RWPE2 (cell line): ENCODE data around the gene TKT.

Source experiments
- ATAC-seq: fragments of 200-7000 bp; cut with Tn5 transposase; 3 replicates; pipeline ENCODE4 v1.9.1; 2021; ENCODE audit warnings: low read depth
- DNase-seq: peaks from one replicate; pipeline ENCODE4 v3.0.0-alpha.2; 2020; ENCODE audit warnings: low spot score
- H3K27ac ChIP-seq: fragments of 450-650 bp; 2 replicates; pipeline ENCODE4 v1.5.1; 2017; ENCODE audit warnings: mild to moderate bottlenecking; ENCODE audit not compliant: poor library complexity, severe bottlenecking
- H3K27me3 ChIP-seq: fragments of 250-450 bp; sonication (Bioruptor Pico); 2 replicates; pipeline ENCODE4 v1.5.1; 2021; ENCODE audit warnings: mild to moderate bottlenecking, moderate library complexity; ENCODE audit not compliant: insufficient read depth, poor library complexity, severe bottlenecking
- H3K36me3 ChIP-seq: fragments of 250-450 bp; sonication (Bioruptor Pico); 2 replicates; pipeline ENCODE4 v1.5.1; 2020; ENCODE audit warnings: low read depth, mild to moderate bottlenecking, moderate library complexity
- H3K4me1 ChIP-seq: fragments of 250-450 bp; sonication (Bioruptor Pico); 2 replicates; pipeline ENCODE4 v1.5.1; 2021; ENCODE audit warnings: mild to moderate bottlenecking, moderate library complexity; ENCODE audit not compliant: insufficient read depth, poor library complexity, severe bottlenecking
- H3K4me3 ChIP-seq: fragments of 250-450 bp; sonication (Bioruptor Pico); 2 replicates; pipeline ENCODE4 v1.5.1; 2021; ENCODE audit warnings: mild to moderate bottlenecking, moderate library complexity; ENCODE audit not compliant: severe bottlenecking
- H3K9me3 ChIP-seq: fragments of 250-450 bp; sonication (Bioruptor Pico); 2 replicates; pipeline ENCODE4 v1.5.1; 2021; ENCODE audit warnings: mild to moderate bottlenecking, moderate library complexity; ENCODE audit not compliant: severe bottlenecking
- CTCF ChIP-seq: fragments of 450-650 bp; IDR thresholded peaks from one replicate; pipeline ENCODE4 v1.5.1; 2017; ENCODE audit warnings: mild to moderate bottlenecking, moderate library complexity; ENCODE audit not compliant: poor library complexity, severe bottlenecking

The TKT gene

GRCh38 chr3:53199834-53200233, 56.0 kb downstream of the TKT start:
- Histone ChIP-seq H3K27ac (no peak overlapping the region), H3K4me1 (no peaks in the 10 kb centered on the region), H3K36me3 (no peaks in the 10 kb centered on the region), H3K9me3 (no peaks in the 10 kb centered on the region), H3K4me3 (no peak overlapping the region), H3K27me3 (no peaks in the 10 kb centered on the region)
- TF ChIP-seq CTCF = peak; percentile 41
- DNase-seq (no peak), ATAC-seq (0 out of 3 replicates have a peak, but pooled peaks have one; percentile 49)

GRCh38 chr3:53198996-53199395, 56.8 kb downstream of the TKT start:
- no peak for DNase-seq
- H3K9me3 ChIP-seq = no peaks in the 10 kb centered on the region
- no peaks in the 10 kb centered on the region for H3K36me3 ChIP-seq
- no peak overlapping the region for H3K27ac ChIP-seq
- H3K27me3 ChIP-seq = no peaks in the 10 kb centered on the region
- H3K4me3 ChIP-seq = no peak overlapping the region
- no peak for ATAC-seq
- TF ChIP-seq CTCF = no peak
- no peaks in the 10 kb centered on the region for H3K4me1 ChIP-seq

- H3K4me3 ChIP-seq = no peak overlapping the region
Observed at GRCh38 chr3:53198256-53198977, 57.4 kb downstream of the TKT start.

GRCh38 chr3:53196575-53197407, 59.0 kb downstream of the TKT start:
- DNase-seq (no peak), ATAC-seq (no peak)
- Histone ChIP-seq H3K4me3 (no peak overlapping the region), H3K4me1 (peaks cover 6% of the 10 kb centered on the region), H3K9me3 (no peaks in the 10 kb centered on the region), H3K36me3 (peaks cover 5% of the 10 kb centered on the region; the same call in 1 of the 2 replicates), H3K27ac (no peak overlapping the region), H3K27me3 (no peaks in the 10 kb centered on the region)
- no peak for TF ChIP-seq CTCF

More at GRCh38 chr3:53198256-53198977, 57.4 kb downstream of the TKT start:
- TF ChIP-seq CTCF = peak; percentile 17
- Histone ChIP-seq H3K27me3 (no peaks in the 10 kb centered on the region), H3K36me3 (no peaks in the 10 kb centered on the region), H3K9me3 (no peaks in the 10 kb centered on the region), H3K27ac (no peak overlapping the region), H3K4me1 (no peaks in the 10 kb centered on the region)
- no peak for DNase-seq
- ATAC-seq = 0 out of 3 replicates have a peak, but pooled peaks have one; percentile 18
